SH-SY5Y (cell line): ENCODE results near the gene IRAK2.

Experiments used
- GATA2 ChIP-seq: IDR thresholded peaks from 2 replicates; pipeline ENCODE4 v1.6.1; 2011; ENCODE audit warnings: mild to moderate bottlenecking, low read depth, low read length
- GATA3 ChIP-seq: IDR thresholded peaks from 2 replicates; pipeline ENCODE4 v1.6.1; 2011; ENCODE audit warnings: low read depth, mild to moderate bottlenecking, low read length, moderate library complexity

- TF ChIP-seq GATA2 = no peak
- TF ChIP-seq GATA3 = no peak
These were observed 18.2 kb downstream of the IRAK2 start for GRCh38 chr3:10182950-10183349.
